ENCODE measurements around the gene CTU1. TPM values are rescaled to one million over a fixed set of nuclear protein-coding genes. Genes with fewer than 3 reads are reported as not detected.

Gene CTU1
- total RNA-seq, 1 donor from 2014 or later: 7.4 TPM

GRCh38 chr19:51060336-51060735 lies 47.9 kb downstream of the CTU1 start:
- peaks cover 40% of the 10 kb centered on the region for H3K27me3 Mint-ChIP-seq
- TF ChIP-seq CTCF (IDR thresholded peaks at IDR 0.05; ENCODE audit: unreplicated experiment): no peak
- peaks cover 1% of the 10 kb centered on the region for H3K4me1 Mint-ChIP-seq (ENCODE audit: low read depth)
- no peak overlapping the region for H3K4me3 Mint-ChIP-seq (ENCODE audit: low read depth)
- DNase-seq (ENCODE audit: low spot score, unreplicated experiment): no peak
- no peaks in the 10 kb centered on the region for H3K36me3 Mint-ChIP-seq (ENCODE audit: insufficient read depth)
- H3K27ac Mint-ChIP-seq: no peak overlapping the region
- H3K9me3 Mint-ChIP-seq (ENCODE audit: low read depth): peaks cover 5% of the 10 kb centered on the region

DNA sequence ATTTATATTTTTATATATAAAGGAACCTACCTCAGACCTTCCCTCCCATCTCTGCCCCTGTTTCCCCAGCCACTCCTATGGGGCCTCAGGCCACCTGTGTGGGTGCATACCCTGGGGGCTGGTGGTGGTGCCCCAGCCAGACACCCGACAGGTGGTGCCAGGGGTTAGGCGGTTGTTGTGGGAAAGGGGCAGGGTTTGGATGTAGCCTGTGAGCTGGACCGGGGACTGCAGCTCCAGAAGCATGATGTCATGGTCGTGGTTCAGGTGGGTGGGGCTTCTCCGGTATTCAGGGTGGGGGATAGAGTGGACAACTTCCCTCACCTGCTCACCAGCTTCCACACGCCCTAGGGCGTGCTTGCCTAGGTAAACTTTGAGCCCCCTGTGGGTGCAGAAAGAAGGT lies 48.5 kb downstream of the CTU1 start:
- Mint-ChIP-seq H3K36me3 (ENCODE audit: insufficient read depth) (no peaks in the 10 kb centered on the region), H3K9me3 (ENCODE audit: low read depth) (peaks cover 5% of the 10 kb centered on the region), H3K4me3 (ENCODE audit: low read depth) (no peak overlapping the region), H3K4me1 (ENCODE audit: low read depth) (no peaks in the 10 kb centered on the region), H3K27me3 (peaks cover 39% of the 10 kb centered on the region), H3K27ac (no peak overlapping the region)
- no peak for TF ChIP-seq CTCF (IDR thresholded peaks at IDR 0.05; ENCODE audit: unreplicated experiment)
- no peak for DNase-seq (ENCODE audit: low spot score, unreplicated experiment)

- Mint-ChIP-seq H3K9me3 (ENCODE audit: low read depth) (peaks cover 2% of the 10 kb centered on the region), H3K4me3 (ENCODE audit: low read depth) (no peak overlapping the region), H3K27me3 (peaks cover 42% of the 10 kb centered on the region), H3K27ac (no peak overlapping the region), H3K36me3 (ENCODE audit: insufficient read depth) (no peaks in the 10 kb centered on the region), H3K4me1 (ENCODE audit: low read depth) (peaks cover 2% of the 10 kb centered on the region)
- DNase-seq (ENCODE audit: low spot score, unreplicated experiment): no peak
- TF ChIP-seq CTCF (IDR thresholded peaks at IDR 0.05; ENCODE audit: unreplicated experiment): no peak
Observed at GRCh38 chr19:51055866-51056265, 52.3 kb downstream of the CTU1 start.

Other genes with a start within 250 kb of the CTU1 start
- not detected in 2 replicates for gene KLK2, start 235.0 kb downstream of the CTU1 start, total RNA-seq
- gene KLK4, start 197.0 kb downstream of the CTU1 start, total RNA-seq: not detected in 2 replicates
- gene KLK5, start 155.4 kb downstream of the CTU1 start, total RNA-seq: not detected in 2 replicates
- 0.62 and 1.2 TPM in 2 replicates for gene KLK6, start 138.8 kb downstream of the CTU1 start, total RNA-seq
- gene KLK7, start 124.5 kb downstream of the CTU1 start, total RNA-seq: not detected in 2 replicates
- gene KLK8, start 106.8 kb downstream of the CTU1 start, total RNA-seq: not detected in 2 replicates
- gene KLK10, start 88.7 kb downstream of the CTU1 start, total RNA-seq: not detected in 2 replicates
- not detected in 2 replicates for gene KLK11, start 81.8 kb downstream of the CTU1 start, total RNA-seq
- 0.44 and 1.0 TPM in 2 replicates for gene KLK12, start 73.4 kb downstream of the CTU1 start, total RNA-seq
- 1.1 and 1.6 TPM in 2 replicates for gene KLK13, start 43.3 kb downstream of the CTU1 start, total RNA-seq
- 0.62 and 0.89 TPM in 2 replicates for gene KLK14, start 25.5 kb downstream of the CTU1 start, total RNA-seq
- gene SIGLEC9, start 16.5 kb upstream of the CTU1 start, total RNA-seq: not detected in 2 replicates
- not detected in 2 replicates for gene SIGLEC7, start 33.9 kb upstream of the CTU1 start, total RNA-seq
- gene CD33, start 116.7 kb upstream of the CTU1 start, total RNA-seq: not detected in 2 replicates
- not detected in 2 replicates for gene SIGLECL1, start 142.7 kb upstream of the CTU1 start, total RNA-seq
- gene IGLON5, start 203.2 kb upstream of the CTU1 start, total RNA-seq: 44.8 and 44.9 TPM in 2 replicates
- gene VSIG10L, start 233.7 kb upstream of the CTU1 start, total RNA-seq: 6.3 and 7.0 TPM in 2 replicates

All from progenitor cell of endocrine pancreas (in vitro differentiated cells).